HG02763 (cell line): ENCODE data around the gene RCSD1.
"Not testable (repeated sequence)": the region's sequence is repeated elsewhere in the genome, so short reads cannot be mapped to it uniquely, and the experiment has no call there.

Experiments
- ATAC-seq: cut with Tn5 transposase; IDR thresholded peaks from one replicate; pipeline ENCODE4 v1.9.1; 2021; ENCODE audit warnings: mild to moderate bottlenecking, moderate library complexity; ENCODE audit not compliant: unreplicated experiment

The RCSD1 gene

GRCh38 chr1:167734841-167735240 is 104.8 kb downstream of the RCSD1 start:
- no peak for ATAC-seq

- no peak for ATAC-seq
Observed at GRCh38 chr1:167737169-167737568, 107.1 kb downstream of the RCSD1 start.

- ATAC-seq: no peak
Observed at GRCh38 chr1:167738158-167738557, 108.1 kb downstream of the RCSD1 start.

GRCh38 chr1:167739752-167740151 is 109.7 kb downstream of the RCSD1 start:
- ATAC-seq: no peak

- ATAC-seq: not testable (repeated sequence)
Observed at GRCh38 chr1:167741103-167741502, 111.1 kb downstream of the RCSD1 start.

- ATAC-seq: not testable (repeated sequence)
Observed at GRCh38 chr1:167742392-167743057, 112.5 kb downstream of the RCSD1 start.

- ATAC-seq: no peak
Observed at GRCh38 chr1:167744901-167745300, 114.9 kb downstream of the RCSD1 start.

GRCh38 chr1:167746013-167746672 is 116.1 kb downstream of the RCSD1 start:
- no peak for ATAC-seq

GRCh38 chr1:167746988-167747655 is 117.1 kb downstream of the RCSD1 start:
- no peak for ATAC-seq

GRCh38 chr1:167747988-167748387 is 118.0 kb downstream of the RCSD1 start:
- no peak for ATAC-seq

- ATAC-seq: no peak
Observed at GRCh38 chr1:167748906-167749305, 118.9 kb downstream of the RCSD1 start.

GRCh38 chr1:167749741-167750140 is 119.7 kb downstream of the RCSD1 start:
- ATAC-seq: no peak

GRCh38 chr1:167750641-167751040 is 120.6 kb downstream of the RCSD1 start:
- ATAC-seq: no peak

GRCh38 chr1:167751676-167752075 is 121.6 kb downstream of the RCSD1 start:
- ATAC-seq: no peak

- ATAC-seq: no peak
Observed at GRCh38 chr1:167752219-167752985, 122.4 kb downstream of the RCSD1 start.

- ATAC-seq: no peak
Observed at GRCh38 chr1:167755654-167756053, 125.6 kb downstream of the RCSD1 start.
